Testis (tissue), 3 donors: ENCODE results near the gene CCL17. TPM values are rescaled to one million over a fixed set of nuclear protein-coding genes. Genes with fewer than 3 reads are reported as not detected.

ENCODE experiments used
- DNase-seq: peaks from one replicate; pipeline ENCODE4 v3.0.0-alpha.2; 2019
- H3K27ac ChIP-seq, 2 donors: fragments of 200-600 bp; sonication (generic); one replicate each; pipeline ENCODE4 v1.5.1; 2019
- H3K27me3 ChIP-seq: fragments of 200-600 bp; sonication (generic); one replicate; pipeline ENCODE4 v1.5.1; 2019
- H3K36me3 ChIP-seq: fragments of 200-600 bp; sonication (generic); one replicate; pipeline ENCODE4 v1.5.1; 2017; ENCODE audit warnings: low read depth; ENCODE audit errors: missing control alignments
- H3K4me1 ChIP-seq: fragments of 200-600 bp; sonication (generic); one replicate; pipeline ENCODE4 v1.5.1; 2019
- H3K4me3 ChIP-seq, 2 donors: fragments of 200-600 bp; sonication (generic); one replicate each; pipeline ENCODE4 v1.5.1; 2017 to 2019
- H3K9me3 ChIP-seq: fragments of 200-600 bp; sonication (generic); one replicate; pipeline ENCODE4 v1.5.1; 2017
- POLR2A ChIP-seq: fragments of 450-650 bp; IDR thresholded peaks from one replicate; pipeline ENCODE4 v1.6.1; 2017; ENCODE audit warnings: antibody characterized with exemption, mild to moderate bottlenecking, moderate library complexity
- WGBS, 2 donors: methylation state at CpG; one replicate each; pipeline ENCODE4 v1.1.5; 2018; 5-methylcytosine and 5-hydroxymethylcytosine counted together
- intact Hi-C: fragments of 100-400 bp; cut with DNase I; formaldehyde crosslinking; loops from one replicate; pipeline ENCODE4 v1.15.1; 2023; ENCODE audit warnings: low total_unique reads
- polyA plus RNA-seq: library from polyadenylated mRNA; stranded (reverse); fragments of 350-450 nt; fragmentation: Illumina TruSeq; extraction: RNeasy Lipid Tissue Mini Kit (QIAGEN cat#74804); gene quantifications from one replicate; pipeline ENCODE4 v1.2.3, GENCODE V29; 2014; ENCODE audit warnings: low read depth, low replicate concordance; ENCODE audit not compliant: insufficient read depth
- total RNA-seq, 2 donors: library from RNA; depleted of rRNA; stranded (reverse); fragments of >200 nt; gene quantifications; one replicate each; pipeline ENCODE4 v1.2.3, GENCODE V29; 2016
- TF ChIP-seq, protein P1 (sequence below), 3 experiments: fragments of 450-650 bp in 2 of 3; fragments of 200-600 bp in 1 of 3; sonication (generic) in 1 of 3; IDR thresholded peaks; one replicate each; pipeline ENCODE4 v1.5.1; 2016 to 2019; ENCODE audit warnings: antibody characterized with exemption in 3 of 3, mild to moderate bottlenecking in 2 of 3, moderate library complexity in 1 of 3

Gene CCL17
- total and polyA plus RNA-seq, 3 donors from 2014 or later, result 0.81 to 4.0 TPM; not detected in 1

DNA sequence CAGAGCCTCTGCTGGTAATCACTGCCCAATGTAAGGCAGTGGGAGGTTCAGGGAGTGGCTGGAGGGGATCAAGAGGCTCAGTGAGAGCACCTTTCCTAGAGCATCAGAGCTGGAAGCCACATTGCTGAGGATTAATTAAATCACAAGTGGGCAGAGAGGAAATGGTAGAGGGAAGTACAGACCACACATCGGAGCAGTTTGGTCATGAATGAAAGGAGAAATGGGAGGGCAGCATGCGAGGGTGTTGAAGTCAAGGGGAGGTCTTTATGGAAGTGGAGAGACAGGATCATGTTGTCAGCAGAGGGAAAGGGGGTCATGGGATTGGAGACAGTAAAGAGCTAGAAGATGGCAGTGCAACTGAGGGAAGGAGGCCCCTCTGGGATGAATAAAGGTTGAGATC, 2.3 kb downstream of the CCL17 start:
- intact Hi-C loops, result no loop called here
- Histone ChIP-seq H3K9me3 (no peaks in the 10 kb centered on the region), H3K27me3 (no peaks in the 10 kb centered on the region), H3K36me3 (no peaks in the 10 kb centered on the region), H3K4me3 (no peak overlapping the region), H3K27ac (no peak overlapping the region), H3K4me1 (no peaks in the 10 kb centered on the region)
- 78 to 79% methylated on average over 2 of the region's 2 CpGs for WGBS, 2 donors
- no peak for DNase-seq
- TF ChIP-seq, protein P1, sequence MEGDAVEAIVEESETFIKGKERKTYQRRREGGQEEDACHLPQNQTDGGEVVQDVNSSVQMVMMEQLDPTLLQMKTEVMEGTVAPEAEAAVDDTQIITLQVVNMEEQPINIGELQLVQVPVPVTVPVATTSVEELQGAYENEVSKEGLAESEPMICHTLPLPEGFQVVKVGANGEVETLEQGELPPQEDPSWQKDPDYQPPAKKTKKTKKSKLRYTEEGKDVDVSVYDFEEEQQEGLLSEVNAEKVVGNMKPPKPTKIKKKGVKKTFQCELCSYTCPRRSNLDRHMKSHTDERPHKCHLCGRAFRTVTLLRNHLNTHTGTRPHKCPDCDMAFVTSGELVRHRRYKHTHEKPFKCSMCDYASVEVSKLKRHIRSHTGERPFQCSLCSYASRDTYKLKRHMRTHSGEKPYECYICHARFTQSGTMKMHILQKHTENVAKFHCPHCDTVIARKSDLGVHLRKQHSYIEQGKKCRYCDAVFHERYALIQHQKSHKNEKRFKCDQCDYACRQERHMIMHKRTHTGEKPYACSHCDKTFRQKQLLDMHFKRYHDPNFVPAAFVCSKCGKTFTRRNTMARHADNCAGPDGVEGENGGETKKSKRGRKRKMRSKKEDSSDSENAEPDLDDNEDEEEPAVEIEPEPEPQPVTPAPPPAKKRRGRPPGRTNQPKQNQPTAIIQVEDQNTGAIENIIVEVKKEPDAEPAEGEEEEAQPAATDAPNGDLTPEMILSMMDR (IDR thresholded peaks at IDR 0.05), result no peak
- TF ChIP-seq POLR2A, result no peak

DNA sequence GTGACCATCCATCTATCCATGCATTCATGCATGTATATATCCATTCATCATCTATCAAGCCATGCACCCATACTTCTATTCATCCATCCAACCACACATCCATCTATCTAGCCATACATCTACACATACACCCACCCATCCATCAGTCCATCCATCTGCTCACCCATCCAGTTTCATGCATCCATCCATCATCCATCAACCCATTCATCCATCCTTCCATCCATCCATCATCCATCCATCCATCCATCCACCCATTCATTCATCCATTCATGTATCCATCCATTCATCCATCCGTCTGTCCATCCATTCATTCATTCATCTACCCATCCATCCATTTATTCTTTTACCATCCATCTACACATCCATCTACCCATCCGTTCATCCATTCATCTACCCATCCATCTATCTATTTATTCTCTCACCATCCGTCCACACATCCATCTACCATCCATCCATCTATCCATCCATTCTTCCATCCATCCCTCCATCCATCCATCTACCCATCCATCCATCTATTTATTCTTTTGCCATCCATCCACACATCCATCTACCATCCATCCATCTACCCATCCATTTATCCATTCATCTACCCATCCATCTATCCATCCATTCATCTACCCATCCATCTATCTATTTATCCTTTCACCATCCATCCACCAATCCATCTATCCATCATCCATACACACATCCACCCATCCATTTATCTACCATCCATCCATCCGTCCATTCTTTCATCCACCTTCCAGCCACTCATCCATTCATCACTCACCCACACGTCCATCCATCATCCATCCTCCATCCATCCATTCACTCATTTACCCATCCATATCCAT, 3.2 kb downstream of the CCL17 start:
- no peaks in the 10 kb centered on the region for H3K9me3 ChIP-seq
- TF ChIP-seq, protein P1 (IDR thresholded peaks at IDR 0.05), result no peak
- TF ChIP-seq POLR2A, result no peak
- no peaks in the 10 kb centered on the region for H3K4me1 ChIP-seq
- intact Hi-C loops, result no loop called here
- H3K27ac ChIP-seq, result no peak overlapping the region
- no peak overlapping the region for H3K4me3 ChIP-seq
- WGBS, 2 donors, result 91 to 92% methylated on average over 5 of the region's 5 CpGs
- DNase-seq, result no peak
- no peaks in the 10 kb centered on the region for H3K27me3 ChIP-seq
- no peaks in the 10 kb centered on the region for H3K36me3 ChIP-seq

DNA sequence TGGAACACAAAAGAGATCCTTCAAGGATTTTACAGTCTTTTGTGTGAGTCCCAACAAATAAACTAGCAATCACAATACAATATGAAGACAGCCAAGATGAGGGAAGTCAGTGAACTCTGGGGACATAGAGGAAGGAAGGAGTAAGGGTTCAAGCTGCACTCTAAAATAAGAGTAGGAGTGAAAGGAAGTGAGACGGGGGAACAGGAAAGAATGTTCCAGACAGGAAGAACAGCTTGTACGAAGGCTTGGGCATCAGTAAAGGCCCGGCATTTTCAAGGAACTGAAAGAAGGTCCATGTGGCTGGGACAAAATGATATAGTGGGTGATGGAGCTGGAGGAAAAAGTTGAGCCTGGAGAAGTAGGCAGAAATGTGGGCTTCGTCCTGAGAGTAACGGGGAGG, 4.5 kb downstream of the CCL17 start:
- Histone ChIP-seq H3K4me1 (no peaks in the 10 kb centered on the region), H3K27ac (no peak overlapping the region), H3K36me3 (no peaks in the 10 kb centered on the region), H3K4me3 (no peak overlapping the region), H3K9me3 (no peaks in the 10 kb centered on the region), H3K27me3 (no peaks in the 10 kb centered on the region)
- WGBS, 2 donors, result 66 to 69% methylated on average over 5 of the region's 5 CpGs
- TF ChIP-seq, protein P1 (IDR thresholded peaks at IDR 0.05), result no peak
- no peak for TF ChIP-seq POLR2A
- no peak for DNase-seq
- intact Hi-C loops, result no loop called here

DNA sequence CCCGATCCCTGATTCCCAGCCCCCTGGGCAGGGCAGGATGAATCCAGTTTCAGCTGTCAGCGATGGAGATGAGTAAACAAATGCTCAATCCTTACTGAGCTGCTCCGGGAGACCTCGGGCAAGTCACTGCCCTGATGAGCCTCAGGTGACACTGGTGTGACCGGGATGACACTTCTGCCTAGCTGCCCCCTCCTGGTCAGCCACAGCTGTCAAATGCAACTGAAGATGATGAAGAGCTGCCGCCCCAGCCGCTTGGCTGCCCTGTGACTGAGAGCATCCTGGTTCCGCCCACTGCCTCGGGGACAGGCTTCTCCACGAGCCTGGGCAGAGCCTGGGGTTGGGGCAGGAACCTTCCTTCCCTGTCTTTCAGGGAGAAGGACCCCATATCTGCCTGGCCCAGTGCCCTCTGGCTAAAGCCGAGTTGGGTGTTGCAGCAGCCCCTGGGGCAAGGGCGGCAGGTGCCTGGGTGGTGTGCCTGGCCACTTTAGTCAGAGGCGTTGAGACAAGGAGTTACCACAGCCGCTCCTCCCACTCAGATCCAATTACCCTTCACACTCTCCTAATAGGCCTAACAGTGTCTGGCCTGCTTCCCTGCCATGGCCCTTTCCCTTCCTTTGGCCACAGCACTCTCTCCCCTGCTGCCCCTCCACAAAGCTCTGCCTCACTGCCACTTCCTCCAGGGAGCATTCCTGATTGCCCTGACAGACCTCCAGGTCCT, 5.5 kb downstream of the CCL17 start:
- H3K4me3 ChIP-seq, result no peak overlapping the region
- no peak for DNase-seq
- intact Hi-C loops, result no loop called here
- WGBS, 2 donors, result 82 to 88% methylated on average over 11 to 14 of the region's 14 CpGs
- no peak for TF ChIP-seq POLR2A
- TF ChIP-seq, protein P1 (IDR thresholded peaks at IDR 0.05), result no peak
- H3K36me3 ChIP-seq, result no peaks in the 10 kb centered on the region
- no peaks in the 10 kb centered on the region for H3K9me3 ChIP-seq
- H3K27me3 ChIP-seq, result no peaks in the 10 kb centered on the region
- H3K27ac ChIP-seq, result no peak overlapping the region
- H3K4me1 ChIP-seq, result no peaks in the 10 kb centered on the region
